Aorta (tissue), 5 donors: ENCODE data around the gene RHOC. TPM values are rescaled to one million over a fixed set of nuclear protein-coding genes. Genes with fewer than 3 reads are reported as not detected.

Experiments
- ATAC-seq: fragments of 200-7000 bp; cut with Tn5 transposase; one replicate; pipeline ENCODE4 v1.9.1; 2022; ENCODE audit warnings: moderate library complexity; ENCODE audit not compliant: low FRiP score
- DNase-seq, 2 donors: peaks; one replicate each; pipeline ENCODE4 v3.0.0-alpha.2; 2020
- H3K27ac ChIP-seq, 2 donors: one replicate each; pipeline ENCODE4 v1.5.1; 2013; ENCODE audit warnings: low read length in 2 of 2, mild to moderate bottlenecking in 2 of 2, moderate library complexity in 2 of 2, control low read depth in 1 of 2, inconsistent platforms in 1 of 2, low read depth in 1 of 2
- H3K27me3 ChIP-seq, 2 donors: one replicate each; pipeline ENCODE4 v1.6.1; 2013; ENCODE audit warnings: control low read depth in 1 of 2, low read length in 1 of 2, mild to moderate bottlenecking in 1 of 2, moderate library complexity in 1 of 2; ENCODE audit not compliant: insufficient read depth in 2 of 2, control insufficient read depth in 1 of 2
- H3K36me3 ChIP-seq, 2 donors: one replicate each; pipeline ENCODE4 v1.6.1; 2013; ENCODE audit warnings: control low read depth in 1 of 2, low read length in 1 of 2, mild to moderate bottlenecking in 1 of 2; ENCODE audit not compliant: insufficient read depth in 2 of 2, control insufficient read depth in 1 of 2
- H3K4me1 ChIP-seq, 2 donors: one replicate each; pipeline ENCODE4 v1.6.1; 2013; ENCODE audit warnings: low read length in 2 of 2, control low read depth in 1 of 2, mild to moderate bottlenecking in 1 of 2, moderate library complexity in 1 of 2; ENCODE audit not compliant: insufficient read depth in 2 of 2, control insufficient read depth in 1 of 2
- H3K4me3 ChIP-seq, 2 donors: one replicate each; pipeline ENCODE4 v1.5.1; 2013; ENCODE audit warnings: low read length in 2 of 2, control low read depth in 1 of 2, mild to moderate bottlenecking in 1 of 2
- H3K9me3 ChIP-seq: one replicate; pipeline ENCODE4 v1.6.1; 2013; ENCODE audit warnings: mild to moderate bottlenecking, low read length; ENCODE audit not compliant: control insufficient read depth
- WGBS, 2 donors: extraction: QIAGEN DNeasy Blood & Tissue Kit; methylation state at CpG; one replicate each; pipeline ENCODE4 v1.1.7; 2013; 5-methylcytosine and 5-hydroxymethylcytosine counted together
- intact Hi-C, 2 donors: fragments of 100-400 bp; cut with DNase I; formaldehyde crosslinking; loops; one replicate each; pipeline versions ENCODE4 v1.14.2 to v1.15.0; 2022
- polyA plus RNA-seq, 2 donors: library from polyadenylated mRNA; stranded (reverse); fragments of 200-250 nt; gene quantifications; one replicate each; pipeline ENCODE4 v1.2.3, GENCODE V29; 2013
- total RNA-seq, 2 donors: library from RNA; stranded (reverse); fragmentation: NEBNext Ultra II Directional; extraction: Animal tissue kit (Norgen Biotek cat#: 25700); gene quantifications; one replicate each; pipeline ENCODE4 v1.2.1, GENCODE V29; 2021
- donor health status: healthy with polysubstance abuse.
- donor health status: Bipolar disorder and iron deficiency.
- donor health status: DM: no; HTN: no; CAD: no.
- donor health status: DM: no; HTN: no; CAD: no.
- donor health status: DM: yes; HTN: yes; CAD: no.

The RHOC gene
- total and polyA plus RNA-seq, 4 donors, result 269 to 540 (median 375) TPM

- ATAC-seq (no peak), DNase-seq (no peak)
- Histone ChIP-seq H3K36me3 (no peaks in the 10 kb centered on the region), H3K27ac (no peak overlapping the region), H3K9me3 (no peaks in the 10 kb centered on the region), H3K4me3 (peak overlapping the region; percentile 14 to 37), H3K27me3 (no peaks in the 10 kb centered on the region), H3K4me1 (no peaks in the 10 kb centered on the region)
- WGBS, 2 donors, result 47 to 56% methylated on average over 14 of the region's 14 CpGs
- intact Hi-C loops, result loop anchor here (5.0 to 10.0 kb wide), 3 partner anchors 211 to 961 kb away; partner anchors contain the start of gene LRIG2 (in 1 of the 2)
These were observed 6.8 kb upstream of the RHOC start for GRCh38 chr1:112713466-112714312.

DNA sequence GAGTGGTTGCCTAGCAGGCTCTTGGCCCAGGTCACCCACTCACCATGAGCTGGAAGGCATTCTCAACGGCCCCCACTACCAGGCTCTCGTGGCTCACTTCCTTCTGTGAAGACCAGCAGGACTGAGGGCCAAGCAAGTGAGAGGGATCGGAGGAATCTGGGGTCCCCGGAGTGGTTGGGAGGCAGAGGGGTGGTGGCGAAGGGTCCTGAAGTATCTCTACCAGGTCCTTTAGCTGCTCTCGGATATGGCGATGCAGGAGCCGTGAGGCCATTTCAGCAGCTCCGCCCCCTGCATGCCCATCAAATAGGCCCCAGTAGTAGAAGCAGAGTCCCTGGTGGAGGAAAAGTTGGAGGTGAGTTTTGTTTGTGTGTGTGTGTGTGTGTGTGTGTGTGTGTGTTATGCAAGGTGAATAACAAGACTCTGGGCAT is 5.8 kb upstream of the RHOC start:
- no peaks in the 10 kb centered on the region for H3K27me3 ChIP-seq
- H3K9me3 ChIP-seq, result no peaks in the 10 kb centered on the region
- WGBS, 2 donors, result 78 to 81% methylated on average over 9 of the region's 9 CpGs
- ATAC-seq, result no peak
- DNase-seq, result no peak
- H3K36me3 ChIP-seq, result no peaks in the 10 kb centered on the region
- intact Hi-C loops, result loop anchor here (5.0 to 10.0 kb wide), 3 partner anchors 210 to 962 kb away; partner anchors contain the start of gene LRIG2 (in 1 of the 2)
- no peak overlapping the region for H3K4me3 ChIP-seq
- no peaks in the 10 kb centered on the region for H3K4me1 ChIP-seq
- no peak overlapping the region for H3K27ac ChIP-seq

DNA sequence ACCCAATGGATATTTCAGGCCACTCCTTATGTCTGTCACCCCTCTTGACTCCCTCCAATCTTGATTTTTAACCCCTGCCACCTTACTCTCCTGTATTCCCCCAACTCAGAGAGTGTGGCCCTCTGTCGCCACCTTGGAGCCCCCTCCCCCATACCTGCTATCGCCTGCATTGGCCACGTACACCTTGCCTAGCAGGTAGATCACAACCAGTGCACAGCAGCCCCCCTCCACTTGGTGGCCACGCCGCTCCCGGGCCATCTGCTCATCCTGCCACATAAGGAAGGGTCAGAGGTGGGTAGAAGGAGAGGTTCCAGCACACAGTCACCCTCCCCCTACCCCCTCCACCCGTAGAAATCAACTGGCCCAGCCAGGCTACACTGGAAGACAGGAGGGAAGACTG is 5.3 kb upstream of the RHOC start:
- intact Hi-C loops, result loop anchor here (5.0 to 10.0 kb wide), 3 partner anchors 210 to 963 kb away; partner anchors contain the start of gene LRIG2 (in 1 of the 2)
- Histone ChIP-seq H3K36me3 (no peaks in the 10 kb centered on the region), H3K4me3 (no peak overlapping the region), H3K9me3 (no peaks in the 10 kb centered on the region), H3K27me3 (no peaks in the 10 kb centered on the region), H3K4me1 (no peaks in the 10 kb centered on the region), H3K27ac (no peak overlapping the region)
- no peak for DNase-seq
- WGBS, 2 donors, result 87 to 88% methylated on average over 7 of the region's 7 CpGs
- no peak for ATAC-seq

GRCh38 chr1:112711670-112712069 is 4.7 kb upstream of the RHOC start:
- intact Hi-C loops, result loop anchor here (5.0 to 10.0 kb wide), 3 partner anchors 209 to 963 kb away; partner anchors contain the start of gene LRIG2 (in 1 of the 2)
- H3K4me1 ChIP-seq, result no peaks in the 10 kb centered on the region
- no peaks in the 10 kb centered on the region for H3K9me3 ChIP-seq
- no peaks in the 10 kb centered on the region for H3K36me3 ChIP-seq
- no peak overlapping the region for H3K27ac ChIP-seq
- H3K4me3 ChIP-seq, result no peak overlapping the region
- ATAC-seq (no peak), DNase-seq (no peak)
- H3K27me3 ChIP-seq, result no peaks in the 10 kb centered on the region
- 85% methylated on average over 11 of the region's 11 CpGs for WGBS, 2 donors

- ATAC-seq, result no peak
These were observed 4.1 kb upstream of the RHOC start for GRCh38 chr1:112711041-112711440.

DNA sequence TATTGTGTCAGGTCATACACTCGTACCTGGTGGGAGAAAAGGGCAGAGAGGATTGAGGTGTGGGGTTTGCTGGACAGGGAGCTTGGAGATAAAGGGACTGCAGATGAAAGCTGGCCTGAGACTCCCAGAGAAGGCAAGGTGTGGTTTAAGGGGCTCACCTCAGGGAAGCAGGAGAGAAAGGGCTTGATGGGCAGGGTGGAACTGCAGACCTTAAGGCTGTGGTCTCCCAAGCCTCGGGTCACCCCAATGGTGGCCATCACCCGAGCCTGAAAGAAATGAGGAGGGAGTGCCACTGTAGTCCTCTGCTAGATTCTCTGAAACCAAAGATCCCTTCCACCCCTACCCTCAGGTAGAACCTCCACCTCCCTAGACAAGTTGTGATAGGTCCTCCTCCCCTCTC is 3.7 kb upstream of the RHOC start:
- Histone ChIP-seq H3K27me3 (no peaks in the 10 kb centered on the region), H3K36me3 (no peaks in the 10 kb centered on the region), H3K4me3 (no peak overlapping the region), H3K27ac (no peak overlapping the region), H3K4me1 (no peaks in the 10 kb centered on the region), H3K9me3 (no peaks in the 10 kb centered on the region)
- no peak for DNase-seq
- no peak for ATAC-seq
- intact Hi-C loops, result loop anchor here (5.0 to 10.0 kb wide), 3 partner anchors 208 to 964 kb away; partner anchors contain the start of gene LRIG2 (in 1 of the 2)
- 92 to 97% methylated on average over 3 of the region's 3 CpGs for WGBS, 2 donors

More at GRCh38 chr1:112711041-112711440, 4.1 kb upstream of the RHOC start:
- WGBS, 2 donors, result 76 to 79% methylated on average over 7 of the region's 7 CpGs
- intact Hi-C loops, result loop anchor here (5.0 to 10.0 kb wide), 3 partner anchors 209 to 964 kb away; partner anchors contain the start of gene LRIG2 (in 1 of the 2)
- Histone ChIP-seq H3K4me3 (no peak overlapping the region), H3K27ac (no peak overlapping the region), H3K4me1 (no peaks in the 10 kb centered on the region), H3K9me3 (no peaks in the 10 kb centered on the region), H3K36me3 (no peaks in the 10 kb centered on the region), H3K27me3 (no peaks in the 10 kb centered on the region)
- no peak for DNase-seq

DNA sequence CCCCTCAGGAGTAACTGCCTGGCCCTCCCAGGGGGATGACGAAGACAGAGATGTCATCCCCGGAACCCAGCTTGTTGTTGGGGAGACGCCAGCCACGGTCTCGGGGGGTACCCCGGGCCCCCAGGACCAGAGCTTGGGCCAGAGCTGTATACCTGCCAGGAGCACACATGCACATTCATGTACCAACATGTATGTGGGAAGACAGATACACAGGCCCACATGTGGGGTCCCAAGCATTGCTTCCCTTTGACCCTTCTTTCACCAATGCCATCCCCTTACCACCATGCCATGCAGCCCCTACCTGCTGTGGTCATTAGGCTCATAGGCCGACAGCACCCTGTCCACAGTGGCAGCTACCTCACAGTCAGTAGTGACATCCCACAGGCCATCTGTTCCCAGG is 3.2 kb upstream of the RHOC start:
- Histone ChIP-seq H3K4me1 (no peaks in the 10 kb centered on the region), H3K4me3 (no peak overlapping the region), H3K27ac (no peak overlapping the region), H3K27me3 (no peaks in the 10 kb centered on the region), H3K36me3 (no peaks in the 10 kb centered on the region), H3K9me3 (no peaks in the 10 kb centered on the region)
- intact Hi-C loops, result loop anchor here (5.0 to 10.0 kb wide), 3 partner anchors 208 to 965 kb away; partner anchors contain the start of gene LRIG2 (in 1 of the 2)
- ATAC-seq (no peak), DNase-seq (peak in 1 of 2 donors; percentile 55)
- 92 to 94% methylated on average over 7 of the region's 7 CpGs for WGBS, 2 donors

GRCh38 chr1:112708489-112708888 is 1.6 kb upstream of the RHOC start:
- no peak overlapping the region for H3K27ac ChIP-seq

More at GRCh38 chr1:112708489-112708888, 1.6 kb upstream of the RHOC start:
- no peaks in the 10 kb centered on the region for H3K9me3 ChIP-seq
- intact Hi-C loops, result loop anchor here (5.0 to 10.0 kb wide), 5 partner anchors 36 to 316 kb away; partner anchors contain the start of genes CAPZA1 (in 1 of the 2), MOV10 (in 1 of the 2) and ST7L (in 1 of the 2)
- no peaks in the 10 kb centered on the region for H3K36me3 ChIP-seq
- H3K27me3 ChIP-seq, result no peaks in the 10 kb centered on the region
- ATAC-seq (no peak), DNase-seq (peak in 1 of 2 donors; percentile 0)
- H3K4me3 ChIP-seq, result no peak overlapping the region
- no peaks in the 10 kb centered on the region for H3K4me1 ChIP-seq
- 92 to 96% methylated on average over 3 of the region's 3 CpGs for WGBS, 2 donors
